HepG2 (cell line): ENCODE results near the gene MAGT1. TPM values are rescaled to one million over a fixed set of nuclear protein-coding genes. Genes with fewer than 3 reads are reported as not detected.

Source experiments
- ATAC-seq: fragments of 200-7000 bp; cut with Tn5 transposase; 3 replicates; pipeline ENCODE4 v1.9.1; 2020; ENCODE audit warnings: mild to moderate bottlenecking, moderate library complexity
- BruUV-seq: library from RNA; stranded (reverse); fragments of 400-500 nt; replicated peaks from 2 replicates; lab custom pipeline; 2021; lab: Mats Ljungman, UMichigan
- CTCF ChIA-PET: fragments of 300-600 bp; formaldehyde crosslinking; extraction: SDS; loops from one replicate; lab custom pipeline; 2021; ENCODE audit warnings: low total read pairs, inconsistent platforms, low intra/inter-chr PET ratio; lab: Yijun Ruan, JAX
- POLR2A ChIA-PET: fragments of 350-600 bp; sonication (Branson Sonifier 250); formaldehyde crosslinking; loops from one replicate; lab custom pipeline; 2020; ENCODE audit warnings: antibody characterized with exemption, inconsistent platforms; lab: Yijun Ruan, JAX
- DNase-seq: peaks from one replicate; pipeline ENCODE4 v3.0.0-alpha.2; 2015; ENCODE audit warnings: low spot score
- FAIRE-seq: peaks from 3 replicates; lab custom pipeline; 2011; peaks lifted over from hg19 to GRCh38; lab: Jason Lieb, UNC
- H2AFZ ChIP-seq: one replicate; pipeline ENCODE4 v1.6.1; 2011; ENCODE audit warnings: low read length, inconsistent platforms
- H3K27ac ChIP-seq: fragments of 300-600 bp; 3 replicates; pipeline ENCODE4 v1.8.0; 2011; ENCODE audit warnings: mixed run types, mild to moderate bottlenecking, mixed read lengths, low read length, inconsistent platforms; ENCODE audit not compliant: insufficient read depth; ENCODE audit errors: extremely low read length
- H3K27me3 ChIP-seq, 2 experiments: fragments of 200-600 bp in 1 of 2; 2 replicates in 1 of 2; 3 replicates in 1 of 2; pipeline versions ENCODE4 v1.6.0 to v1.8.0; 2011; ENCODE audit warnings: low read length in 2 of 2, mild to moderate bottlenecking in 2 of 2, moderate library complexity in 2 of 2, inconsistent platforms in 1 of 2; ENCODE audit not compliant: insufficient read depth in 2 of 2, control insufficient read depth in 1 of 2
- H3K36me3 ChIP-seq, 2 experiments: fragments of 200-600 bp in 1 of 2; replicated peaks in 1 of 2; 2 replicates in 1 of 2; 3 replicates in 1 of 2; pipeline versions ENCODE4 v1.5.1 to v1.8.0; 2011; ENCODE audit warnings: low read length in 2 of 2, inconsistent platforms in 1 of 2; ENCODE audit not compliant: insufficient read depth in 2 of 2, control insufficient read depth in 1 of 2
- H3K4me1 ChIP-seq: 2 replicates; pipeline ENCODE4 v1.5.1; 2012; ENCODE audit warnings: low read length, inconsistent platforms; ENCODE audit not compliant: insufficient read depth
- H3K4me2 ChIP-seq: 2 replicates; pipeline ENCODE4 v1.6.0; 2011; ENCODE audit warnings: low read depth, low read length, inconsistent platforms
- H3K4me3 ChIP-seq, 3 experiments: fragments of 200-600 bp in 1 of 3; sonication (generic), shearing (Covaris generic) in 1 of 3; replicated peaks in 1 of 3; 2 replicates each; pipeline ENCODE4 v1.5.1; 2011 to 2016; ENCODE audit warnings: low read length in 3 of 3, inconsistent platforms in 2 of 3, low read depth in 2 of 3, mild to moderate bottlenecking in 2 of 3, control low read depth in 1 of 3, mixed read lengths in 1 of 3; ENCODE audit not compliant: insufficient read depth in 1 of 3
- H3K79me2 ChIP-seq: one replicate; pipeline ENCODE4 v1.6.1; 2011; ENCODE audit warnings: low read length, inconsistent platforms; ENCODE audit not compliant: insufficient read depth
- H3K9ac ChIP-seq: 2 replicates; pipeline ENCODE4 v1.6.0; 2011; ENCODE audit warnings: mild to moderate bottlenecking, low read depth, low read length, inconsistent platforms; ENCODE audit not compliant: insufficient read depth
- H3K9me3 ChIP-seq: 2 replicates; pipeline ENCODE4 v1.5.1; 2012; ENCODE audit warnings: mild to moderate bottlenecking, low read length
- H4K20me1 ChIP-seq: 2 replicates; pipeline ENCODE4 v1.6.0; 2011; ENCODE audit warnings: inconsistent platforms, mild to moderate bottlenecking, low read length, moderate library complexity; ENCODE audit not compliant: insufficient read depth
- ARHGAP35 ChIP-seq: sonication (generic); formaldehyde crosslinking; IDR thresholded peaks from 2 replicates; pipeline ENCODE4 v1.9.0; 2022; ENCODE audit warnings: mild to moderate bottlenecking, inconsistent platforms, moderate library complexity, missing genetic modification reagents, borderline replicate concordance
- NFE2 ChIP-seq: sonication (generic); formaldehyde crosslinking; IDR thresholded peaks from 2 replicates; pipeline ENCODE4 v1.4.0; 2020; ENCODE audit warnings: missing genetic modification reagents
- PBX3 ChIP-seq: sonication (generic); formaldehyde crosslinking; IDR thresholded peaks from 2 replicates; pipeline ENCODE4 v1.8.1; 2023; ENCODE audit warnings: missing genetic modification reagents, inconsistent platforms, borderline replicate concordance
- SMAD3 ChIP-seq: sonication (generic); formaldehyde crosslinking; IDR thresholded peaks from 2 replicates; pipeline ENCODE4 v1.4.0; 2020; ENCODE audit warnings: missing genetic modification reagents
- SNAI1 ChIP-seq: sonication (generic); formaldehyde crosslinking; IDR thresholded peaks from 2 replicates; pipeline ENCODE4 v1.5.0; 2020; ENCODE audit warnings: mild to moderate bottlenecking, missing genetic modification reagents, borderline replicate concordance
- SRSF4 ChIP-seq: fragments of 200-400 bp; formaldehyde crosslinking; IDR thresholded peaks from one replicate; pipeline ENCODE4 v1.6.1; 2018; ENCODE audit warnings: mild to moderate bottlenecking, low read depth, low read length, moderate library complexity; ENCODE audit not compliant: poor library complexity, severe bottlenecking
- ZNF792 ChIP-seq: IDR thresholded peaks from 2 replicates; pipeline ENCODE4 v1.6.1; 2016
- WGBS: methylation state at CpG from one replicate; pipeline ENCODE4 v1.1.6; 2017; ENCODE audit warnings: low lambda C conversion rate; 5-methylcytosine and 5-hydroxymethylcytosine counted together
- in situ Hi-C: cut with HindIII; loops from 2 replicates; pipeline ENCODE4 v1.10.0; 2017; ENCODE audit warnings: low pct_unique_long_range_greater_than_20kb; ENCODE audit not compliant: extremely low pct_ligation_motif_present
- intact Hi-C: fragments of 100-400 bp; cut with micrococcal nuclease; formaldehyde crosslinking; loops from one replicate; pipeline ENCODE4 v1.10.0; 2022; ENCODE audit not compliant: unreplicated experiment
- polyA plus RNA-seq, 8 experiments: library from polyadenylated mRNA; depleted of rRNA in 3 of 8; stranded (reverse) in 7 of 8; unstranded in 1 of 8; fragments of >200 nt; fragmentation: Illumina TruSeq in 4 of 8; extraction: Trizol in 4 of 8; gene quantifications; 2 replicates each; pipeline versions ENCODE4 v1.2.1 to v1.2.3, GENCODE V29; 2011 to 2016; ENCODE audit warnings: low read depth in 4 of 8, missing spikeins in 1 of 8, mixed read lengths in 1 of 8; ENCODE audit not compliant: insufficient read depth in 1 of 8
- total RNA-seq, 5 experiments: library from RNA; depleted of rRNA; stranded (reverse); fragments of >200 nt; fragmentation: Illumina TruSeq; extraction: Trizol; gene quantifications; 2 replicates each; pipeline ENCODE4 v1.2.3, GENCODE V29; 2016; ENCODE audit warnings: low read depth in 1 of 5
- TF ChIP-seq, protein P1 (sequence below): sonication (generic); formaldehyde crosslinking; IDR thresholded peaks from 2 replicates; pipeline ENCODE4 v1.4.0; 2020; ENCODE audit warnings: mild to moderate bottlenecking, low read depth, missing genetic modification reagents

The MAGT1 gene
- total and polyA plus RNA-seq, 2 of the 13 experiments (the other 11 are each of a cell fraction or from before 2014, with no cell fraction given), result 38.0 to 75.0 TPM

- in situ Hi-C loops, result no loop called here
- no peaks in the 10 kb centered on the region for H3K79me2 ChIP-seq
- no peaks in the 10 kb centered on the region for H3K27me3 ChIP-seq
- intact Hi-C loops, result no loop called here
- DNase-seq (no peak), FAIRE-seq (no peak), ATAC-seq (no peak)
- WGBS, result 100% methylated on average over 1 of the region's 9 CpGs
- no peak for TF ChIP-seq NFE2 (CRISPR knock-in tag)
- no peak for TF ChIP-seq ARHGAP35 (CRISPR knock-in tag)
- TF ChIP-seq SNAI1 (CRISPR knock-in tag), result no peak
- no peak for TF ChIP-seq PBX3
- TF ChIP-seq, protein P1, sequence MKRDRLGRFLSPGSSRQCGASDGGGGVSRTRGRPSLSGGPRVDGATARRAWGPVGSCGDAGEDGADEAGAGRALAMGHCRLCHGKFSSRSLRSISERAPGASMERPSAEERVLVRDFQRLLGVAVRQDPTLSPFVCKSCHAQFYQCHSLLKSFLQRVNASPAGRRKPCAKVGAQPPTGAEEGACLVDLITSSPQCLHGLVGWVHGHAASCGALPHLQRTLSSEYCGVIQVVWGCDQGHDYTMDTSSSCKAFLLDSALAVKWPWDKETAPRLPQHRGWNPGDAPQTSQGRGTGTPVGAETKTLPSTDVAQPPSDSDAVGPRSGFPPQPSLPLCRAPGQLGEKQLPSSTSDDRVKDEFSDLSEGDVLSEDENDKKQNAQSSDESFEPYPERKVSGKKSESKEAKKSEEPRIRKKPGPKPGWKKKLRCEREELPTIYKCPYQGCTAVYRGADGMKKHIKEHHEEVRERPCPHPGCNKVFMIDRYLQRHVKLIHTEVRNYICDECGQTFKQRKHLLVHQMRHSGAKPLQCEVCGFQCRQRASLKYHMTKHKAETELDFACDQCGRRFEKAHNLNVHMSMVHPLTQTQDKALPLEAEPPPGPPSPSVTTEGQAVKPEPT, result no peak
- no peak for TF ChIP-seq SRSF4
- no peak for TF ChIP-seq SMAD3
- no peak for TF ChIP-seq ZNF792 (CRISPR knock-in tag)
- BruUV-seq, result no TSS peak
- ChIA-PET CTCF (no interaction called here), POLR2A (no interaction called here)
- no peaks in the 10 kb centered on the region for H3K9me3 ChIP-seq
- H2AFZ ChIP-seq, result no peak overlapping the region
- H3K9ac ChIP-seq, result no peak overlapping the region
- no peaks in the 10 kb centered on the region for H3K36me3 ChIP-seq
- H3K4me1 ChIP-seq, result no peaks in the 10 kb centered on the region
- H3K27ac ChIP-seq, result no peak overlapping the region
- H4K20me1 ChIP-seq, result no peaks in the 10 kb centered on the region
- H3K4me2 ChIP-seq, result no peak overlapping the region
- H3K4me3 ChIP-seq, result no peak overlapping the region
Observed at GRCh38 chrX:77820091-77820727, 75.0 kb downstream of the MAGT1 start.
